Fibroblast of upper back skin (primary cell): ENCODE data around the gene GNB5.

Experiments used
- DNase-seq: peaks from one replicate; pipeline ENCODE4 v3.0.0-alpha.2; 2013

Gene GNB5

DNA sequence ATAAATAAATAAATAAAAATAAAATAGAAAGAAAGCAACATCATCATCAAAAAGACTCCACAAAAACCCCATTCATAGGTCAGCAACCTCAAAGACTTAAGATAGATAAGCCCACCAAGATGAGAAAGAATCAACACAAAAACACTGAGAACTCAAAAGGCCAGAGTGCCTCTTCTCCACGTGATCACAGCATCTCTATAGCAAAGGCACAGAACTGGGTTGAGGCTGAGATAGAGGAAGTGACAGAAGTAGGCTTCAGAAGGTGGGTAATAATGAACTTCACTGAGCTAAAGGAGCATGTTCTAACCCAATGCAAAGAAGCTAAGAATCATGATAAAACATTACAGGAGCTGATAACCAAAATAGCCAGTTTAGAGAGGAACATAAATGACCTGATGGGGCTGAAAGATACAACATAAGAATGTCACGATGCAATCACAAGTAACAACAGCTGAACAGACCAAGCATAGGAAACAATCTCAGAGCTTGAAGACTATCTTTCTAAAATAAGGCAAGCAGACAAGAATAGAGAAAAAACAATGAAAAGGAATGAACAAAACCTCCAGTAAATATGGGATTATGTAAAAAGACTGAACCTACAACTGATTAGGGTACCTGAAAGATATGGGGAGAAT, 26.4 kb downstream of the GNB5 start:
- peak; percentile 62 for DNase-seq

DNA sequence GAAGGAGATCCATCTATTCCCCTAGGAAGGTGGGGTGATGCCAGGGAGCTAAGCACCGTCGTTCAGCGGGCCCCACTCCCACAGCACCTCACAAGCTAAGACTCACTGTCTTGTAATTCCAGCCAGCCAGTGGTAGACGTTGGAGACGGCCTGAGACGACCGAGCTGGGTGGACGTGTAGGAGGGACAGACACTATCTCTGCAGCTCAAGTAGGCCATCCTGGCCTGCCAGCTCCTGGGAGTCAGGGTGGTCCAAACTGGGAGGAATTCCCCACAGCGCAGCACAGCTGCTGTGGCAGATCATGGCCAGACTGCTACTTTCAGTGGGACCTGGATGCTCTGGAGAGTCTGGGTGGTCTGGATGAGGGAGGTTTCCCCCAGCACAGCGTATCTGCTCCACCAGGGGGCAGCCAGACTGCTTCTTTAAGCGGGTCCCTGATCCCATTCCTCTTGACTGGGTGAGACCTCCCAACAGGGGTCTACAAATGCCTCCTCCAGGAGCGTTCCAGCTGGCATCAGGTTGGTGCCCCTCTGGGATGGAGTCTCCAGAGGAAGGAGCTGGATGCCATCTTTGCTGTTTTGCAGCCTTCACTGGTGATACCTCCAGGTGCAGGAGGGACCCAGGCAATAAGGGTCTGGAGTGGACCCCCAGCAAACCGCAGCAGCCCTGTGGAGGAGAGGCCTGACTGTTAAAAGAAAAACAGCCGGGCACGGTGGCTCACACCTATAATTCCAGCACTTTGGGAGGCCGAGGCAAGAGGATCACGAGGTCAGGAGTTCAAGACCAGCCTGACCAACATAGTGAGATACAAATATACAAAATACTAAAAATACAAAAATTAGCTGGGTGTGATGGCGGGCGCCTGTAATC, 27.6 kb downstream of the GNB5 start:
- DNase-seq: no peak

DNA sequence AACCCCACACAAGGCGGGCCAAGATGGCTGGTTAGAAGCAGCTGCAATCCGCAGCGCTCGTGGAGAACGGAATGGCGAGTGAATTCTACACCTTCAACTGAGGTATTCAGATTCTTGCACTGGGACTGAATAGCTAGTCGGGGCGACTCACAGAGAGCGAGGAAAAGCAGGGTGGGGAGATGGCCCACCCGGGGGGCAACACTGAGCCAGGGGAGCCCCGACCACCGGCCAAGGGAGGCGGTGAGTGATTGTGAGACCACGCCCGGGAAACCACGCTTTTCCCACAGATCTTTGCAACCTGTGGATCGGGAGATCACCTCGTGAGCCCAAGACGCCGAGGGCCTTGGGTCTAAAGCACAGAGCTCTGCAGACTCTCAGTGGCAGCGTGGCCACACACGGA, 28.3 kb downstream of the GNB5 start:
- no peak for DNase-seq

DNA sequence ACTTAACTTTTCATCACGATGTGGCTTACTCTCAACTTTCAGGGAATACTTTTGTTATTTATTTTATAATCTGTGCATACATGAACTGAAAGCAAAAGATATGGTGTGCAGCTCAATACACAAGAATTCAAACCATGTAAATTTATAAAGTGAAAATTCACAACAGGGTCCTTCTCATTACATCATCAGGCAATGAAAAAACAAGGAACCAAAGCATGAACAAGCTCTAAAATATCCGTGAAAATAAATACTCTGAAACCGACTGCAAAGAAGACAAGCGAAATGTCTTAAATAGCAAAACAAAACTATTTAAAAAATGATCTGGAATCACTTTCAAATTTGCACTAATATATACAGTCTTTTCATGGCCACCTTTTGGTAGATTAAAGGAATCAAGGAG, 28.9 kb downstream of the GNB5 start:
- no peak for DNase-seq

DNA sequence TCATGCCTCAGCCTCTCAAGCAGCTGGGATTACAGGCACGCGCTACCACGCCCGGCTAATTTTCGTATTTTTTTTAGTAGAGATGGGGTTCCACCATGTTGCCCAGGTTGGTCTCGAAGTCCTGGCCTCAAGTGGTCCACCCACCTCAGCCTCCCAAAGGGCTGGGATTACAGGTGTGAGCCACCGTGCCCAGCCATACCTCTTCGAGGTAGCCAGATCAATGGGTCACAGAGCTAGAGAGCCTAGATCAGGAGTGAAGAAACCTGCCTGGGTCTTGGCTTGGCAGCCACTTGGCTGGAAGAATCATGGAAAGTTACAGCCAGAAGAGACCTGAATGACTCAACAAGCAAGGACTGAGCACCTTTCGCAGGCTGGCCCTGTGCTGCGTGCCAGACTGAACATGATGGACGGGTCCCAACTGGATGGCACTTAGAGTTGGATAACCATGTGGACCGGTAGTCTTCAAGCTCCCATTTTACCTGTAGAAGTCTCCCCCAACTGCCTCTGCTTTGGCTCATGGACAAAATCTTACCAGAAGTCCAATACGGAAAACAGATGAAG, 29.7 kb downstream of the GNB5 start:
- no peak for DNase-seq

DNA sequence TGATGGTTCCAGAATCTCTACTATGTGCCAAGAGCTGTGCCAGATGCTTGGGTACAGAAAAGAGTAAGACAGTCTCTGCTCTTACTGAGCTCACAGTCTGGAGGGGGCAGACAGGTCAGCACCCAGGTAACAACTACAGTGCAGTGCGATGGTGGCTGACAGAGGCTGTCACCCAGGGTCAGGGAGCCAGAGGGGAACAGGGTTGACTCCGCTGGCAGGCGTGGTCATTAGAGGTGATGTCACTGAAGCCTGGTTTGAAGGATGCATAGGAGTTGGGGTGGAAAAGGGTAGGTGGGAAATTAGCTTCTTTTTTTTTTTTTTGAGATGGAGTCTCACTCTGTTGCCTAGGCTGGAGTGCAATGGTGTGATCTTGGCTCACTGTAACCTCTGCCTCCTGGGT, 31.5 kb downstream of the GNB5 start:
- DNase-seq: no peak

DNA sequence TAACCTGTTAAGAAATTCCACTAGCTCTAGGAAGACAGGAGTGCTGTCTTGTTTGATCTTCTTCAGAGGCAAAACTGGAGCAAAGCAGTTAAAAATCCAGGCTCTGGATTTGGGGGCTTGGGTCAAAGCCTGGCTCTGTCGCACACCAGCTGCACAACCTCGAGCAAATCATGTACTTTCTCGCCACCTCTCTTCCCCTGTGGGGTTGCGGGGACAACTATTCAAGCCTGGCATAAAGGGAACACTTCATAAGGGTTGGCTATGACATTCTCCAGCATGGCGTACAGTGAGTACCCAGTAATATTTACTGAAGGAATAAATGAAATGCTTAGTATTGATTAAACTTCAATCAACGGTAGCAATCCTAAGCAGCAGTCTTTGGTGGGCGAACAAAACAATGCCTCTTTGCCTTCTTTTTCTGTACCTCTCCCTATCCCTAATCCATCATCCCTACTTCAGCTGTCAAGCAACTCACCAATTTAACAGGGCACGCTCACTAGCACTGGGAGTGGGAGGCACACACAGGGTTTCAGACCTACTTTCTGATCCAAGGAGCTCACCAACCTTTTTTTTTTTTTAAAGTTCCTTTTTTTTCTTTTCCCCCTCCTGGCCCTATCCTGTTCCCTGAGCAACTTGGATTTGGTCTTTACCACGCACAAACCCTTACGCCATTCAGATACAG, 33.0 kb downstream of the GNB5 start:
- no peak for DNase-seq

DNA sequence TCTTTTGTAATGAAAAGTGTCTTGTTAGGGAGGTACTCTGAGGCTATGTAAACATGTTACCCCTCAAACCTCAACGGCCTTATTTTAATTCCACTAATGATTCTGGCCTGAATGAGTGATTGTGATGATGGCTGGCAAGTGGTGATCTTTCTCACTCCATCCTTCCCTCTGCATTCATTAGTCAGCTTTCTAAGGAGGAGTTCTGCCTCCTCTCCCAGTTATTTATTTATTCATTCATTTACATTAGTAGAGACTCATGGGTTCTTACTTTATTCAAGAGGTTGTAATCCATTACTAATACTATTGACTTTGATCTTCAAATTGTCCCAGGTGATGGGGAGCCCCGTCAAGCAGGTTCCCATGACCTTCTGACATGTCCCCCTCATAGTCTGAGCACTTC, 35.3 kb downstream of the GNB5 start:
- no peak for DNase-seq

DNA sequence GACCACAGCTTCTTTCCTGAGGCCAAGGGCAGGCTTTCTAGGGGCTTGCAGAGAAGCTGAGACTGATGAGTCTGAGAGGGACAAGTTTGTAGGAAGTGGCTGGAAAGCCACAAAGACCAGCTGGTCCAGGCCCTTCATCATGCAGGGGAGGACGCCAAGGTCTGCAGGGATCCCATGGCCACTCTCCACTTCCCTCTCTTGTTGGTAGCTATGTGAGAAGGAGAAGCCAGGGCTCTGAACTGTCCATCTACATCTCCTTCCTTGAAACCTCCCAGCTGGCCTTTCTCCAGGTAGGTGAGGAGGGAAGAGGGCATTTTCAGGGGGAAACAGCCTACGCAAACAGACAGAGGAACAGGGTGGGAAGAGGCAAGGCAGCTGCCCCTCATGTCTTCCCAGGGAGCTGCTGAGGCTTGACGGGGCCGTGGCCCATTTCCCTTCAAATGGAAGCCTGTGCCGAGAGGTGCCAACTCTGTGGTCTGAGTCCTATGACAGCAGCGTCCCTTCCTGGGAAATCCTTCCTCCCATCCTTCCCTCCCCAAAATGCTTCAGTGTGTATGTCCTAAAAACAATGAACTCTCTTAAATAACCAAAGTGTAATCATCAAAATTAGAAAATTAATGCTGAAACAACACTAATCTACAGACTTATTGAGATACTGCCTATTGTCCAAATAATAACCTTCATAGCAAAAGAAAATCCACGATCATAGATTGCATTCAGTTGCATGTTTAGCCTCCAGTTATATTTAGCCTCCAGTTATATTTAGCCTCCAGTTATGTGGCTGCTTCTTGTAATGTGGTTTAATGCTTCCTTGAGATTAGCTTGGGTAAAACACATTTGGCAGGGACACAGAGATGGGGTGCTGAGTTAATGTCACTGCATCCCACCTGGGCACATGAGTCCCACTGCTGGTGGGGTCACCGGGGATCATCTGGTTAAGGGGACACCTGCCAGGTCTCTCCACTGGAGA, 36.0 kb downstream of the GNB5 start:
- no peak for DNase-seq

DNA sequence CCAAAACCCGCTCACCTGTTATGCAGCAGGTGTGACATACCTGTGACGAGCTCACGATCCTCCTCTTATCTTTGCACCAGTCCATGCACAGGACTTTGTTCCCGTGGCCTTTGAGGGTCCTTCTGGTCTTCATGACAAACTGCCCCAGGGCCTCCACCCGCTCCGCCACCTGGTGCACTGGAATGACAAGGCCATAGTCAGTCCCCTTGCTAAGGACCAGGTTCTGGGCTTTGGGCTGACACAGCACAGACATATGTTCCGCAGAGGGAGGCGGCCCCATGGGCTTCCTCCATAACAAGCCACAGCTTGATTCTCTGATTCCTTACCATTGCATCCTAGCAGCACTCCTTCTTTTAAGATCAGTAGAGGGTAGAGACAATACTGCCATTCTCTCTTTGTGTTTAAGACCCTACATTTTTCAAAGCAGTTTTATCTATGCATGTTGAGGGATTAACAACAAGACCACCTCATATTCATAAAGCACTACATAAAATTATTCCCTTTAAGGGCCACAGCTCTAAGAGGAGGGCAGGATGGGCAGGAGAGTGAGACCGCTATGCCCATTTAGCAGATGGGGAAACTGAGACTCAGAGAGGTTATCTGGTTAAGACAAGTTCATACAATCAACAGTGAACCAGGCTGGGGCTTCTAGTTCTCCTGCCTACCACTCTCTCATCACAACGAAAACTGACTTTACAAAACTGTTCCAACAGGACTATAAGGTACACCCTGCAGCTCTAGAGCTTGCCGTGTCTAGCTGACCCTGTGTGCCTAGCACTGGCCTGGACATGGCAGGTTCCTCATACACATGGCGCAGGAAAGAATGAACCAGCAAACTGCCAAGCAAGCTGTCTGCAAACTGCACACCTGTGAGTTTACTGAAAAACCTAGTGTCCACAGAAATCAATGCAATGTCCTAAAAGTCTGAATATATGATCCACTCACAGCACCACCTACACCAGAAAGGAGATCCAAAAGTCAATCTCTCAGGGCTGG, 37.0 kb downstream of the GNB5 start:
- DNase-seq: no peak

DNA sequence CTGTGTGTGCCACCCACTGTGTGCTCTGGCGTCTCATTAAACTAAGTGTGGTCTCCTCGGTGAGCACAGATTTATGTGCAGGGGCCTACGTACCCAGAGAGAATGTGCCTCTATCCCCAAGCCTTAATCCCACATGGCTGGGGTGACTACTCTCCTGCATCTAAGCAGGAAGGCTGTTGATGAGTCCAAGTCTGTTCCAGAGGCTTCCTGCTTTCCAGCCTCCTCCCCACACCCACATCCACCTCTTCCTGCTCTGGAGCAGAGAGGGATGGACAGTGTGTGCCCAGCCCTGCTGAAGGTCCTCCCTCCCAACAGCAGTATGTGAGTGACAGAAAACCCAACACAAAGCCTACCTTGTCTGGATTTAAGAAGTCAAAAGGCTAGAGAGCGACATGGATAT, 39.8 kb downstream of the GNB5 start:
- no peak for DNase-seq

DNA sequence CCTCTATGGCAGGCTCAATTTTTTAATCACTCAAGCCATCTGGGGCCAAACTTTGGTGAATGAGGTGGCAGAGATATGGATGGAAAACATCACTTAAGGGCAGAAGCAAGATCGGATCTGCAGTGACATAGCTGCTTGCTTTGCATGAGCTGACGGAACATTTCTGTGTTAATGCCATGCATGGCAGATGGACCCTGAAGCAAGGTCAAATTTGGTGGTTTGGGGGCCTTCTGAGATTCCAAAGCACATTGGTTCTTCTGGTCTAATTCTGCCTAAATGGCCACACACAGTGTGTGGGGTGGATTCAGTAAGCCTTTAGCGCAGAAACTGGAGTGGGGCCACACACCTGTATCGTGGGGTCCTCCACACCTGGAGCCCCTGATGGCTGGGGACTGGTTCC, 40.3 kb downstream of the GNB5 start:
- no peak for DNase-seq

DNA sequence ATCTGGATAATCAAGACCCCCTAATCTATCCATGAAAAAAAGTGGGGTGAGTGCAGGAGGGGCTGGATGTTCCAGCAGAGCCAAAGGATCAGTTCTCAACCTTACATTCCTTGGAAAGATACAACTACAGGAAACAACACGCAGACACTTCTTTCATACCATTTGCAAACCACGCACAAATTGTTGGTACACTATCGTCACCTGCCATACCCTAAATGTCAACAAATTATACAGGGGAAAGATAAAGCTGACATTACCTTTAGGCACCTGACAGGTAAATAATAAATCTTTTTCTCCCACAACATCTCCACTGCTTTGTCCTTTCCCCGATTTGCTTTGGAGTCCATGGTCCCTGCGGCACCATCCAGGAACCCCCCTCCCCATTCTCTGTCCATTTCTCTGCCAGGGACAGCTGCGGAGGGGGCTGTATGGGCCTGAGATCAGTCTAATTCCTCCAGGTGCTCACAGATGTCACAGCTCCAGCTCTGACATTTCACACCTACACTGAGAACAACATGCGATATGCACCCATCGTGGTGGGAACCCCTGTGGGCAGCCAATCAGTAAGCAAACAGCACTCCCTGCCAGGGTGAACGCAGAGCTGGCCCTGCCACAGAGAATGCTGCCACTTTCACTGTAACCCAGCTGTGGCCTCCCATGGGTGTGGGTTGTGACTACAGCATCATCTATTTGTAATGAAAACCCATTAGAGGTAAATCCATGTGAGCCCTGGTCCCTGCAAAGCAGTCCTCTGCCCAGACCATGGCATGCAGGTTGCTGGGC, 41.0 kb downstream of the GNB5 start:
- DNase-seq: no peak

DNA sequence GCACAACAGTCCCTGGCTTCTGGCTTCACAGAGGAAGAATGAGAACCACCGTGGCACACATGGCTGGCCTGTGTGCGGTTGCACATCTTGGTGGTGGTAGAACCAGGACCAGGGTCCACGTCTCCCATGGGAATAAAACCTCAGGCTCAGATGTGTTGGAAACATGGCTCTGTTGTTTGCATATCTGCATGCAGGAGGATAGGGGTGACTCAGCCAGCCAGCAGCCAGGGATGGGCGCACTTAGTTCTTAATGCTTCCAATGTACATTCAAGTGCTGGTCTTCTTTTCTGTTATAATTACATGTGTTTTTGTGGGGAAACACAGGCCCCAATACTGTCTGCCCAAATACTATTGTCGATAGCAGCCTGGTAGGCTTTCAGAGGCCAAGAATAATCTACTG, 42.8 kb downstream of the GNB5 start:
- no peak for DNase-seq

DNA sequence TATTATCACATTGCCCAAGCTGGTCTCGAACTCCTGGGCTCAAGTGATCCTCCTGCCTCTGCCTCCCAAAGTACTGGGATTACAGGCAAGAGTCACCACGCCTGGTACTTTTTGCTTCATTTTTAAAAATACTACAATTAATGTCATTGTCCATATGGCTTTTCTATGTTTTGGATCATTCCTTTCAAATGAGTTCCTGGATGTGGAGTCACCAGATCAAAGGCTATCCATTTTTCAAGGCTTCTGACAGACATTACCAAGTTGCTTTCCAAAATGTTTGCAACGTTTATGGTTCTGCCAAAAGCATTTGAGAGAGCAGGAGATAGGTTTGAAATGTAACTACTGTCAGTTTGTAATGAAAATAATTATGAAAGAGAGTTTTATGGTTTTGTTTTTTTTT, 44.4 kb downstream of the GNB5 start:
- peak; percentile 34 for DNase-seq

DNA sequence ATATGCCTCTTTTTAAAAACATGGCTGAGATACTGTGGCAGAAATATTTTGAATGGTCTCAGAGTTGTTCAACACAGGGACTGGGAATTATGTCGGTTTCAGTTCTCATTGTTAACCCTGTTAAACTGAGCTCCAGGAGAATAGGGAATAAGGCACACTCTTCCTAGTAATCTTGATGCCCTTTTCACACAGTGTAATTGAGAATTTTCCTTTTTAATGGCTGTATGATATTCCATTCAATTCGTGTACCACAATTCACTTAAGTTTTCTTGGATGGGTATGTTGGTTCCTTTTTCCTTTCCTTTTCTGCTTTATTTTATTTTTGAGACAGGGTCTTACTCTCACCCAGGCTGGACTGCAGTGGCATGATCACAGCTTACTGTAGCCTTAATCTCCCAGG, 44.9 kb downstream of the GNB5 start:
- DNase-seq: no peak

DNA sequence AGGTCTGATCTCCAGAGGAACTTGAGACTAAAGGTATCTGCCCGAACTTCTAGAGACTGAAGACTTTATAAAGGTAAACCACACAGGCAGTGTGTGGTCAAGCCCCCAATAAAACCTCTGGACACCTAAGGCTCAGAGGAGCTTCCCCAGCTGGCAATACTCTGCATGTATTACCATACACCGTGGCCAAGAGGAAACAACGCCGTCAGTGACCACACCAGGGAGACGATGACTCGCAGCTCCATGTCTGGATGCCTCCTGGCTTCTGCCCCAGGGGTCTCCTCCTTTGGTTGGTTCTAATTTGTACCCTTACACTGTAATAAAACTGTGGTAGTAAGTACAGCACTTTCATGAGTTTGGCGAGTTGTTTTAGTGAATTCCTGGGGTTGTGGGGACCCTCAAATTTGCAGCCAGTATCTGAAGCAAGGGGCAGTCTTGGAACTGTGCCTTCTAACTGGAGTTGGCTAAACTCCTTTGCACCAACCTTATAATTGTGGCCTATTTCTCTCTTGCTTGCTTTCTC, 46.5 kb downstream of the GNB5 start:
- DNase-seq: peak; percentile 67

DNA sequence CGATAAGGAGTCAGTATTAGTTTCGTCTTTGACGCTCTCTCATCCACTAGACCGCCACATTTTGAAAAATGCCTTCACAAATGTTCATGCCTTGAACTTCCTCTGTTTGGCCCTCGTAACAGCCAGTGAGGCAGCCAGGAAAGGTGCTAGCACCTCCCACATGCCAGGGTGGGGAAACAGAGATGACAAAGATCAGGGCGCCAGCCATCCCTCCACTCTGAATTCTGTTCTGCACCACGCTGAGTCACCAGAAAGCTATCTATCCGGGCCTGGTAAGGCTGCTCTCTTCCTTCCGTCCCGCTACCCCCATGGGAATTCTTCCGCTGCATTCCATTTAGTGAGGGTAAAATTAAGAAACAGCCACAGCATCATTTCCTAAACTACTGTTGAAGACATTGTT, 47.3 kb downstream of the GNB5 start:
- DNase-seq: peak; percentile 93

DNA sequence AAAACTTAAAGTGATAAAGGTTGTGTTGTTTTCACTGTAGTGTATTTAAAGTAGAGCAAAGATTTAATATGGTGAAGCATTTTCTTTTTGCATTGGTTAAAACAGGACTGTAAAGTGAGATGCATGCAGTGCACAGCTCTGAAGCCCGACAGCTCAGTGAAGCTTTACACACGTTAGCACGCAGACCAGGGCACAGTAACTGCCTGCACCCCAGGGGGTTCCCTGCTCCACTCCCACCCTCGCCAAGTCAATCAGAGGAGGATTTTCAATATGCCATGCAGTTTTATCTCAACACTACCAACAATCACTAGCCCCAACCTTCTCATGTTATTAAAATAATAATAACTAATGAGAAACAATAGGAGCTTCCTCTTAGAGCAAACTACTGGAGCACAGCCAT, 50.5 kb downstream of the GNB5 start:
- no peak for DNase-seq
